Activated B cell treated with CpG ODN at 0.5 μM for 24 hours (primary cell): ENCODE data around the gene SMARCD2. TPM values are rescaled to one million over a fixed set of nuclear protein-coding genes. Genes with fewer than 3 reads are reported as not detected.
A peak's percentile ranks its signal among the peaks of the same experiment; 100 is the strongest.

Experiments used
- ATAC-seq: fragments of 200-7000 bp; cut with Tn5 transposase; one replicate; pipeline ENCODE4 v1.10.0; 2021; ENCODE audit warnings: low read depth, mild to moderate bottlenecking, moderate library complexity
- CTCF ChIA-PET: fragments of 350-600 bp; sonication (Branson Sonifier 250); formaldehyde crosslinking; loops from one replicate; lab custom pipeline; 2021; ENCODE audit warnings: antibody characterized with exemption; lab: Charles Lee
- POLR2A ChIA-PET: fragments of 350-600 bp; sonication (Branson Sonifier 250); formaldehyde crosslinking; loops from one replicate; lab custom pipeline; 2021; ENCODE audit warnings: antibody characterized with exemption; lab: Charles Lee
- DNase-seq: peaks from one replicate; pipeline ENCODE4 v3.0.0; 2022
- H3K27ac Mint-ChIP-seq: one replicate; pipeline ENCODE4 v1.8.0; 2020; ENCODE audit warnings: mixed read lengths
- H3K27me3 Mint-ChIP-seq: one replicate; pipeline ENCODE4 v1.8.0; 2021; ENCODE audit warnings: mixed read lengths
- H3K36me3 Mint-ChIP-seq: one replicate; pipeline ENCODE4 v1.8.0; 2021; ENCODE audit warnings: low read depth, mixed read lengths
- H3K4me1 Mint-ChIP-seq: one replicate; pipeline ENCODE4 v1.8.0; 2021; ENCODE audit warnings: mixed read lengths
- H3K4me3 Mint-ChIP-seq: one replicate; pipeline ENCODE4 v1.8.0; 2020; ENCODE audit warnings: mild to moderate bottlenecking, mixed read lengths
- H3K9me3 Mint-ChIP-seq: one replicate; pipeline ENCODE4 v1.8.0; 2020; ENCODE audit warnings: mixed read lengths
- intact Hi-C: fragments of 100-400 bp; cut with micrococcal nuclease; formaldehyde crosslinking; loops from one replicate; pipeline ENCODE4 v1.15.1; 2024
- total RNA-seq: library from RNA; stranded (reverse); gene quantifications from 2 replicates; pipeline ENCODE4 v1.2.3, GENCODE V29; 2022
- TF ChIP-seq, protein P1 (sequence below): fragments of 200-600 bp; IDR thresholded peaks from one replicate; pipeline ENCODE4 v1.8.0; 2022; ENCODE audit warnings: antibody characterized with exemption, mild to moderate bottlenecking

SMARCD2 gene
- total RNA-seq, 1 donor from 2014 or later = 114 TPM

- H3K9me3 Mint-ChIP-seq = no peaks in the 10 kb centered on the region
These were observed 14.7 kb downstream of the SMARCD2 start for GRCh38 chr17:63827801-63828221.

DNA sequence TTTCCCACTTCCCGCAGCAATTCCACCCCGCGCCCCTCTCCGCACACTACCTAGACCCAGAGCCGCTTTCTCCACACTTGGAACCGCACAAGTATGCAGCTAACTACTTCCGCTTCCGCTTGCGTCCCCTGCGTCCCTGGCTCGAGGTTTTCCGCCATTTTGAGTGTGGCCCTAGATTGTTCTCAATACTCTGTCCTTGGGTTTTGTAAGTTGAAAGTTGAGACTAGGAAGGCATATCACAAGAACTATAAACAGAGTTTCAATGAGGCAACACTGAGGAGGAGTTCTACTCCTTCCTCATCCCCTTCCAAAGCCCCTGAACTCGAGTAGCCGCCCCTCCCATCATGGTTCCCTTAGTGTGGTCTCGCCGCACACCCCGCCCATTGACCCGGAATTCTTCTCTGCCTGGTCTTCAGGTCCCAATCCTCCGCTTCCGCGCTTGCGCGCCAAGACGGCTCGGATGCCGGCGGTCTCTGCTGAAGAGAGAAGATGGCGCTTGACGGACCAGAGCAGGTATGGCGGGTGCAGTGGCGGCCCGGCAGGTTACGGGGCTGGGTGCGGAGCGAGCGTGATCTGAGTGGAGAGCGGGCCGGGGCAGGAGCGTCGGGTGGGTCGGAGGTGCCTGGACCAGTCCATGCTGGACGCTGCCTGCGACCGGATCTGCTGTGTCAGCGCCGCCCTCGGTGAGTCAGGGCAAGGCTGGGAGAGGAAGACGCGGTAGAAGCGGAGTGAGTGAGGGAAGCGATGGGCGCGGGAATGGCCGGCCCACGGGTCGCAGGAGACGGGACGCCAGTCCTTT is 15.3 kb downstream of the SMARCD2 start, which contains the start of the genes FTSJ3 and PSMC5:
TSS of gene FTSJ3 (minus strand) at position 662 of the 799 bp plus-strand sequence. CDS start 761 bp downstream, outside the sequence.
TSS of gene PSMC5 (plus strand) at position 430 of the 799 bp plus-strand sequence. CDS start at position 490, 60 bp downstream.
- Mint-ChIP-seq H3K4me3 (peak within 1 kb of the TSS; percentile 98), H3K27ac (peak within 1 kb of the TSS; percentile 100), H3K27me3 (no peaks in the 10 kb centered on the region), H3K36me3 (peaks cover 90% of the 10 kb centered on the region), H3K9me3 (no peaks in the 10 kb centered on the region), H3K4me1 (peaks cover 75% of the 10 kb centered on the region)
- DNase-seq (peak; percentile 90), ATAC-seq (peak; percentile 95)
- POLR2A ChIA-PET = interaction anchor here (0.6 to 5.9 kb wide), 17 partner anchors 10 to 680 kb away, joined by 3 to 112 read pairs (median 4); partner anchors contain the start of genes CCDC47, CD79B, CEP95 and DDX42
- CTCF ChIA-PET = interaction anchor here (1.4 to 1.5 kb wide), 2 partner anchors 16 to 22 kb away, joined by 4 to 5 read pairs; partner anchors contain the start of gene SMARCD2
- intact Hi-C loops = loop anchor here (1.0 to 2.0 kb wide), 9 partner anchors 8 to 680 kb away; partner anchors contain the start of genes CCDC47, CEP95, CYB561 and DDX5
- TF ChIP-seq, protein P1, sequence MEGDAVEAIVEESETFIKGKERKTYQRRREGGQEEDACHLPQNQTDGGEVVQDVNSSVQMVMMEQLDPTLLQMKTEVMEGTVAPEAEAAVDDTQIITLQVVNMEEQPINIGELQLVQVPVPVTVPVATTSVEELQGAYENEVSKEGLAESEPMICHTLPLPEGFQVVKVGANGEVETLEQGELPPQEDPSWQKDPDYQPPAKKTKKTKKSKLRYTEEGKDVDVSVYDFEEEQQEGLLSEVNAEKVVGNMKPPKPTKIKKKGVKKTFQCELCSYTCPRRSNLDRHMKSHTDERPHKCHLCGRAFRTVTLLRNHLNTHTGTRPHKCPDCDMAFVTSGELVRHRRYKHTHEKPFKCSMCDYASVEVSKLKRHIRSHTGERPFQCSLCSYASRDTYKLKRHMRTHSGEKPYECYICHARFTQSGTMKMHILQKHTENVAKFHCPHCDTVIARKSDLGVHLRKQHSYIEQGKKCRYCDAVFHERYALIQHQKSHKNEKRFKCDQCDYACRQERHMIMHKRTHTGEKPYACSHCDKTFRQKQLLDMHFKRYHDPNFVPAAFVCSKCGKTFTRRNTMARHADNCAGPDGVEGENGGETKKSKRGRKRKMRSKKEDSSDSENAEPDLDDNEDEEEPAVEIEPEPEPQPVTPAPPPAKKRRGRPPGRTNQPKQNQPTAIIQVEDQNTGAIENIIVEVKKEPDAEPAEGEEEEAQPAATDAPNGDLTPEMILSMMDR = no peak

More at GRCh38 chr17:63827801-63828221, 14.7 kb downstream of the SMARCD2 start:
- CTCF ChIA-PET = interaction anchor here (0.9 to 1.2 kb wide), 3 partner anchors 13 to 133 kb away, joined by 3 to 4 read pairs (median 3); no protein-coding TSS in a partner anchor
- Mint-ChIP-seq H3K27ac (peak overlapping the region; percentile 100), H3K4me1 (peaks cover 69% of the 10 kb centered on the region), H3K36me3 (peaks cover 90% of the 10 kb centered on the region), H3K4me3 (peak overlapping the region; percentile 98), H3K27me3 (no peaks in the 10 kb centered on the region)
- ATAC-seq (no peak), DNase-seq (no peak)
- TF ChIP-seq, protein P1 = no peak
- intact Hi-C loops = loop anchor here (1.0 to 2.0 kb wide), 9 partner anchors 7 to 679 kb away; partner anchors contain the start of genes CCDC47, CEP95, CYB561 and DDX5
- POLR2A ChIA-PET = interaction anchor here (0.6 to 5.9 kb wide), 12 partner anchors 13 to 146 kb away, joined by 3 to 112 read pairs (median 6); partner anchors contain the start of genes CCDC47, DDX42 and SMARCD2

DNA sequence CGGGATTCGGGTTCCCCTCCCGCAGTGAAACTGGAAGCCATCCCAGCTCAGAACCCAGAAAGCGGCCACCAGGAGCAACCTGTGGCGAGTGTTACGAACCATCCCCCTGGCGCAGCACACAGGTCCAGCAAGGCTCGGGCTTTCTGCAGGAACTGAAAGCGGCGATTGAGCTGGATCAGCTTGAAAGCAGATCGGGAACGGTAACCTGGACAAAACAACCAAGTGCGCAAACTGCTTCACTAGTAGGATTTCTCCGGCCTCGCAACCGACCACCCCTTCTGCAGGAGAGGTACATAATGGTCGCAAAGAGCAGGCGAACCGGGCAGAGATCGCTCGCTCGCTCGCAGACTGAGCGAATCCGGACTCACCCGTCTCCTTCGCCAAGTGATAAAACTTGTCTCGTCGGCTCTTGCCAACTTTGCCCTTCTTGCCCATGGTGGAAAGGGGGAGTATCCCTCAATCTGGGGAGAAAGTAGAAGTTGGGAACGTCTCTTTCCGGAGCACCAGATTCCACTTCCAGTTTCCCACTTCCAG is 15.9 kb downstream of the SMARCD2 start:
- H3K36me3 Mint-ChIP-seq = peaks cover 90% of the 10 kb centered on the region
- ATAC-seq (peak; percentile 4), DNase-seq (peak; percentile 34)
- no peaks in the 10 kb centered on the region for H3K9me3 Mint-ChIP-seq
- CTCF ChIA-PET = interaction anchor here (1.4 to 1.5 kb wide), 2 partner anchors 17 to 22 kb away, joined by 4 to 5 read pairs; partner anchors contain the start of gene SMARCD2
- H3K27me3 Mint-ChIP-seq = no peaks in the 10 kb centered on the region
- H3K27ac Mint-ChIP-seq = peak overlapping the region; percentile 100
- intact Hi-C loops = loop anchor here (1.0 to 2.0 kb wide), 9 partner anchors 9 to 680 kb away; partner anchors contain the start of genes CCDC47, CEP95, CYB561 and DDX5
- POLR2A ChIA-PET = interaction anchor here (0.8 to 5.9 kb wide), 11 partner anchors 10 to 679 kb away, joined by 3 to 112 read pairs (median 11); partner anchors contain the start of genes CCDC47, CD79B, DDX42 and LIMD2
- peaks cover 77% of the 10 kb centered on the region for H3K4me1 Mint-ChIP-seq
- H3K4me3 Mint-ChIP-seq = peak overlapping the region; percentile 98
- TF ChIP-seq, protein P1 = no peak

- peak overlapping the region; percentile 59 for H3K27ac Mint-ChIP-seq
- H3K36me3 Mint-ChIP-seq = peaks cover 90% of the 10 kb centered on the region
- TF ChIP-seq, protein P1 = no peak
- DNase-seq = no peak
- ATAC-seq = no peak
- no peaks in the 10 kb centered on the region for H3K9me3 Mint-ChIP-seq
- peaks cover 67% of the 10 kb centered on the region for H3K4me1 Mint-ChIP-seq
- intact Hi-C loops = no loop called here
- no peaks in the 10 kb centered on the region for H3K27me3 Mint-ChIP-seq
- POLR2A ChIA-PET = interaction anchor here (0.8 to 5.9 kb wide), 2 partner anchors 17 to 321 kb away, joined by 3 to 112 read pairs; partner anchors contain the start of gene SMARCD2
- no peak overlapping the region for H3K4me3 Mint-ChIP-seq
- CTCF ChIA-PET = no interaction called here
These were observed 18.1 kb downstream of the SMARCD2 start for GRCh38 chr17:63824362-63824761.
